IMR-90 (cell line): Measurements from ENCODE around the gene ZNF791. TPM values are rescaled to one million over a fixed set of nuclear protein-coding genes. Genes with fewer than 3 reads are reported as not detected.

Experiments used
- ATAC-seq: fragments of 200-7000 bp; cut with Tn5 transposase; 2 replicates; pipeline ENCODE4 v1.9.1; 2020; ENCODE audit warnings: low read depth, mild to moderate bottlenecking, moderate library complexity
- BruUV-seq: library from RNA; stranded (reverse); fragments of 400-500 nt; replicated peaks from 2 replicates; lab custom pipeline; 2021; lab: Mats Ljungman, UMichigan
- CTCF ChIA-PET: fragments of 300-600 bp; formaldehyde crosslinking; extraction: SDS; loops from one replicate; lab custom pipeline; 2021; ENCODE audit warnings: antibody characterized with exemption; lab: Yijun Ruan, JAX
- POLR2A ChIA-PET: fragments of 300-600 bp; sonication (Branson Sonifier 250); formaldehyde crosslinking; loops from one replicate; lab custom pipeline; 2022; ENCODE audit warnings: antibody characterized with exemption; ENCODE audit not compliant: unreplicated experiment; lab: Charles Lee
- DNase-seq: peaks from one replicate; pipeline ENCODE4 v3.0.0; 2013
- H2AFZ ChIP-seq: replicated peaks from 2 replicates; pipeline ENCODE3; 2013; ENCODE audit warnings: low read length, mild to moderate bottlenecking; ENCODE audit not compliant: poor library complexity
- H2AK5ac ChIP-seq: 2 replicates; pipeline ENCODE4 v1.6.1; 2013; ENCODE audit warnings: low read depth, low read length, inconsistent platforms
- H2AK9ac ChIP-seq: replicated peaks from 2 replicates; pipeline ENCODE3; 2013; ENCODE audit warnings: mild to moderate bottlenecking, low read depth, low read length, moderate library complexity; ENCODE audit not compliant: poor library complexity
- H2BK120ac ChIP-seq: 2 replicates; pipeline ENCODE4 v1.6.1; 2013; ENCODE audit warnings: low read depth, low read length, inconsistent platforms
- H2BK15ac ChIP-seq: 3 replicates; pipeline ENCODE4 v1.6.1; 2013; ENCODE audit warnings: low read depth, low read length, inconsistent platforms
- H2BK20ac ChIP-seq: 2 replicates; pipeline ENCODE4 v1.6.1; 2013; ENCODE audit warnings: low read depth, mild to moderate bottlenecking, inconsistent platforms, low read length, moderate library complexity
- H2BK5ac ChIP-seq: 2 replicates; pipeline ENCODE4 v1.6.1; 2013; ENCODE audit warnings: mild to moderate bottlenecking, low read depth, low read length, inconsistent platforms; ENCODE audit not compliant: poor library complexity, severe bottlenecking
- H3K14ac ChIP-seq: replicated peaks from 2 replicates; pipeline ENCODE4 v1.6.1; 2013; ENCODE audit warnings: low read depth, low read length, inconsistent platforms
- H3K18ac ChIP-seq: 2 replicates; pipeline ENCODE4 v1.6.1; 2013; ENCODE audit warnings: low read depth, low read length, control low read depth
- H3K23ac ChIP-seq: 2 replicates; pipeline ENCODE4 v1.6.1; 2013; ENCODE audit warnings: low read depth, low read length, inconsistent platforms
- H3K27ac ChIP-seq: 2 replicates; pipeline ENCODE4 v1.5.1; 2013; ENCODE audit warnings: mild to moderate bottlenecking, control low read depth, low read length; ENCODE audit not compliant: insufficient read depth
- H3K27me3 ChIP-seq: 2 replicates; pipeline ENCODE4 v1.6.1; 2013; ENCODE audit warnings: low read length; ENCODE audit not compliant: control insufficient read depth, insufficient read depth
- H3K36me3 ChIP-seq: 2 replicates; pipeline ENCODE4 v1.6.1; 2013; ENCODE audit warnings: low read length, mixed read lengths; ENCODE audit not compliant: control insufficient read depth, insufficient read depth
- H3K4ac ChIP-seq: 2 replicates; pipeline ENCODE4 v1.6.1; 2013; ENCODE audit warnings: low read depth, low read length, inconsistent platforms
- H3K4me1 ChIP-seq: 2 replicates; pipeline ENCODE4 v1.6.1; 2013; ENCODE audit warnings: low read length, mixed read lengths; ENCODE audit not compliant: control insufficient read depth, insufficient read depth
- H3K4me2 ChIP-seq: 2 replicates; pipeline ENCODE4 v1.6.1; 2013; ENCODE audit warnings: low read depth, mild to moderate bottlenecking, control low read depth, low read length, moderate library complexity
- H3K4me3 ChIP-seq: 2 replicates; pipeline ENCODE4 v1.5.1; 2013; ENCODE audit warnings: low read depth, mild to moderate bottlenecking, control low read depth, low read length, moderate library complexity; ENCODE audit not compliant: insufficient read depth
- H3K56ac ChIP-seq: 2 replicates; pipeline ENCODE4 v1.6.1; 2013; ENCODE audit warnings: low read length, inconsistent platforms; ENCODE audit not compliant: insufficient read depth; ENCODE audit errors: extremely low read depth
- H3K79me1 ChIP-seq, 2 experiments: 2 replicates each; pipeline ENCODE4 v1.6.1; 2013; ENCODE audit warnings: low read length in 2 of 2, inconsistent platforms in 1 of 2, low read depth in 1 of 2
- H3K9ac ChIP-seq: 2 replicates; pipeline ENCODE4 v1.6.1; 2013; ENCODE audit warnings: low read depth, low read length, control low read depth
- H3K9me1 ChIP-seq: 2 replicates; pipeline ENCODE4 v1.6.1; 2013; ENCODE audit warnings: low read length, inconsistent platforms; ENCODE audit not compliant: insufficient read depth
- H3K9me3 ChIP-seq: 2 replicates; pipeline ENCODE4 v1.6.1; 2013; ENCODE audit warnings: low read length; ENCODE audit not compliant: control insufficient read depth, insufficient read depth
- H4K20me1 ChIP-seq: 2 replicates; pipeline ENCODE4 v1.6.1; 2013; ENCODE audit warnings: low read length, inconsistent platforms; ENCODE audit not compliant: insufficient read depth
- H4K5ac ChIP-seq: 2 replicates; pipeline ENCODE4 v1.6.1; 2013; ENCODE audit warnings: mild to moderate bottlenecking, low read depth, low read length, control low read depth
- H4K8ac ChIP-seq, 2 experiments: 2 replicates each; pipeline ENCODE4 v1.6.1; 2013; ENCODE audit warnings: low read depth in 2 of 2, low read length in 2 of 2, control low read depth in 1 of 2, inconsistent platforms in 1 of 2
- H4K91ac ChIP-seq: 2 replicates; pipeline ENCODE4 v1.6.1; 2013; ENCODE audit warnings: low read depth, low read length, inconsistent platforms; ENCODE audit not compliant: insufficient read depth
- CHD1 ChIP-seq: IDR thresholded peaks from 2 replicates; pipeline ENCODE4 v1.6.1; 2012; ENCODE audit warnings: low read depth, low read length, improper control_type of control experiment
- WGBS, 2 experiments: methylation state at CpG; one replicate each; pipeline versions ENCODE4 v1.1.5 to v1.1.7; 2013; ENCODE audit warnings: missing lambda C conversion rate in 2 of 2; ENCODE audit not compliant: insufficient read length in 1 of 2; ENCODE audit errors: extremely low coverage in 2 of 2; 5-methylcytosine and 5-hydroxymethylcytosine counted together
- dilution Hi-C: fragments of 300-500 bp; cut with HindIII; formaldehyde crosslinking; loops from one replicate; pipeline ENCODE4 v1.14.3; 2018; ENCODE audit warnings: low sequenced_read_pairs; ENCODE audit not compliant: unreplicated experiment
- in situ Hi-C: fragments of 300-500 bp; cut with MboI; formaldehyde crosslinking; loops from 3 replicates; pipeline ENCODE4 v1.14.3; 2019; ENCODE audit warnings: low sequenced_read_pairs, inconsistent platforms, mixed read lengths
- intact Hi-C: fragments of 100-400 bp; cut with micrococcal nuclease; formaldehyde crosslinking; loops from 2 replicates; pipeline ENCODE4 v1.10.0; 2022
- polyA plus RNA-seq, 3 experiments: library from polyadenylated mRNA; depleted of rRNA; stranded (reverse); fragments of >200 nt; gene quantifications; 2 replicates each; pipeline ENCODE4 v1.2.3, GENCODE V29; 2012; ENCODE audit warnings: low replicate concordance in 1 of 3
- total RNA-seq: library from RNA; depleted of rRNA; stranded (reverse); fragments of >200 nt; gene quantifications from 2 replicates; pipeline ENCODE4 v1.2.3, GENCODE V29; 2012

Gene ZNF791
- total and polyA plus RNA-seq, 2 of the 4 experiments (the other 2 are of a cell fraction) = 7.1 to 15.8 TPM

DNA sequence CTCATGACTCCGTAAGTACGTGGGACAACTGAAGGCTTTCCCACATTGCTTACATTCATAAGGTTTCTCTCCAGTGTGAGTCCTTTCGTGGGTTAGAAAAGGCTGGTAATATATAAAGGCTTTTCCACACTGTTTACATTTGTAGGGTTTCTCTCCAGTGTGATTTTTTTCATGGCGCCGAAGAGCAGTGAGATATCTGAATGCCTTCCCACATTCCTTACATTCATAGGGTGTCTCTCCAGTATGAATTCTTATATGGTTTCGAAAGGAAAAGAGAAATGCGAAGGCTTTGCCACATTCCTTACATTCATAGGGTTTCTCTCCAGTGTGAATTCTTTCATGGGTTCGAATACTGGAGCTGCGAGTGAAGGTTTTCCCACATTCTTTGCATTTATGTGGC is 29.6 kb upstream of the ZNF791 start:
- no peak overlapping the region for H2BK15ac ChIP-seq
- POLR2A ChIA-PET = no interaction called here
- no peak overlapping the region for H4K91ac ChIP-seq
- H4K20me1 ChIP-seq = no peaks in the 10 kb centered on the region; the same call in 1 of the 2 replicates
- H3K18ac ChIP-seq = no peak overlapping the region
- DNase-seq (no peak), ATAC-seq (no peak)
- H4K8ac ChIP-seq = no peak overlapping the region
- H3K4ac ChIP-seq = no peak overlapping the region
- H3K9me1 ChIP-seq = no peaks in the 10 kb centered on the region
- H3K23ac ChIP-seq = no peak overlapping the region
- BruUV-seq = TSS peak; percentile 38
- H4K5ac ChIP-seq = no peak overlapping the region
- TF ChIP-seq CHD1 = no peak
- dilution Hi-C loops (no loop called here), intact Hi-C loops (no loop called here), in situ Hi-C loops (no loop called here)
- peaks cover 37% of the 10 kb centered on the region for H3K9me3 ChIP-seq
- H3K4me2 ChIP-seq = no peak overlapping the region
- no CpG with 5 or more reads among the region's 9 CpGs for WGBS, 2 experiments
- H2AK9ac ChIP-seq = no peak overlapping the region
- peaks cover 36% of the 10 kb centered on the region for H3K36me3 ChIP-seq
- H3K14ac ChIP-seq = no peak overlapping the region
- no peak overlapping the region for H2AK5ac ChIP-seq
- H2BK5ac ChIP-seq = no peak overlapping the region
- no peak overlapping the region for H3K4me3 ChIP-seq
- H2AFZ ChIP-seq = no peak overlapping the region
- H2BK120ac ChIP-seq = no peak overlapping the region
- no peaks in the 10 kb centered on the region; the same call in 1 of the 2 replicates for H3K4me1 ChIP-seq
- CTCF ChIA-PET = no interaction called here
- peaks cover 0 to 3% of the 10 kb centered on the region in 2 experiments; a peak in 1 of 4 replicates for H3K79me1 ChIP-seq
- H2BK20ac ChIP-seq = no peak overlapping the region
- H3K27me3 ChIP-seq = no peaks in the 10 kb centered on the region
- no peak overlapping the region for H3K9ac ChIP-seq
- H3K56ac ChIP-seq = no peak overlapping the region
- no peak overlapping the region for H3K27ac ChIP-seq
